ENCODE measurements around the gene TSKS. TPM values are rescaled to one million over a fixed set of nuclear protein-coding genes. Genes with fewer than 3 reads are reported as not detected.

Gene TSKS

DNA sequence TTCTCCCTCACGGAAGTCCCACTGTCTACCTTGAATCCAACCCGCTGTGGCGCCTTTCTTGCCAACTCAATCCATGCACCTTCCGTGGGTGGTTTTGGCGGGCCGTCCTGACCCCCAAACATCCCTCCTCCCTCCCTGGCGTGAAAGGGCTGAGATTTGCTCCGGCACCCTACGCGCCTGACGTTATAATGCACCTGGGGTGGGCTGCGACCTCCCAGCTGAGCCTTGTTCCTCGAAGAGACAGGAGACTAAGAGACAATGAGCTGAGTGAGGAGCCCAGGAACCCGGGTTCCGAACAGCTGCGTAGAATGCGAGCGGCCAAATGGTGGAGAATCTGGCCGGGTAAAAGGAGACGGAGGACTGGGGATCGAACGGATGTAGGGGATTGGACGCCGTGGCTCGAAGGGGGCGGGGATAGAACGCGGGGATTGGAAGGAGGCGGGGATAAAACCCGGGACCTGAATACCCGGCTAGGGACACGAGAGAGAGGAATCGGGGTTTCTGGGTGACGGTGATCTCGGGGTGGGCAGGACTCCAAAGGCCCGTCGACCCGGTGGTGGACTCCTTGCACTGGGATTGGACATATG, 72.4 kb downstream of the TSKS start, which contains the start of gene CPT1C:
CPT1C (plus strand) TSS at position 461 of the 587 bp plus-strand sequence. CDS start 1,137 bp downstream, outside the sequence.
- Histone ChIP-seq H3K9me3 (replicated peaks in 1 of 2; ENCODE audit: control insufficient read depth in 2 of 2, insufficient read depth in 1 of 2, low read depth in 1 of 2, low read length in 2 of 2) (peaks cover 0 to 2% of the 10 kb centered on the region in 2 donors), H3K27ac (replicated peaks; ENCODE audit: low read length) (peak within 1 kb of the TSS; percentile 93), H3K27me3 (ENCODE audit: control insufficient read depth in 3 of 3, insufficient read depth in 3 of 3, low read depth in 1 of 3, low read length in 3 of 3) (no peaks in the 10 kb centered on the region), H3K4me2 (ENCODE audit: insufficient read depth, low read length, poor library complexity, severe bottlenecking) (peak within 1 kb of the TSS; percentile 90), H3K4ac (ENCODE audit: low read length) (peak within 1 kb of the TSS; percentile 25), H3K9ac (ENCODE audit: low read depth, low read length, poor library complexity) (peak within 1 kb of the TSS; percentile 96), H2BK120ac (ENCODE audit: low read depth, low read length) (peak within 1 kb of the TSS; percentile 63), H4K91ac (ENCODE audit: low read depth, low read length, poor library complexity) (no peak within 1 kb of the TSS), H3K18ac (ENCODE audit: low read length) (peak within 1 kb of the TSS; percentile 98), H3K4me1 (ENCODE audit: control insufficient read depth in 2 of 2, insufficient read depth in 1 of 2, low read depth in 1 of 2, low read length in 2 of 2) (peaks cover 19 to 21% of the 10 kb centered on the region in 2 donors), H2BK12ac (ENCODE audit: low read length) (peak within 1 kb of the TSS; percentile 36), H2AK5ac (ENCODE audit: low read depth, low read length) (peak within 1 kb of the TSS; percentile 68), H3K23ac (ENCODE audit: low read depth, low read length, poor library complexity) (peak within 1 kb of the TSS; percentile 87), H2BK15ac (ENCODE audit: low read length) (peak within 1 kb of the TSS; percentile 74), H2AFZ (ENCODE audit: low read length) (peak within 1 kb of the TSS; percentile 89), H2BK5ac (ENCODE audit: low read length) (peak within 1 kb of the TSS; percentile 91), H3K14ac (ENCODE audit: low read length) (peak within 1 kb of the TSS; percentile 97), H3K4me3 (ENCODE audit: low read length in 2 of 2) (peak within 1 kb of the TSS; percentile 55 to 94), H3K36me3 (replicated peaks in 1 of 2; ENCODE audit: control insufficient read depth in 2 of 2, insufficient read depth in 2 of 2, low read length in 2 of 2) (peaks cover 20 to 54% of the 10 kb centered on the region in 2 donors), H3K79me1 (ENCODE audit: low read depth, low read length) (peaks cover 10% of the 10 kb centered on the region), H4K8ac (ENCODE audit: low read depth, low read length) (no peak within 1 kb of the TSS)
- no CpG with 5 or more reads among the region's 38 CpGs for WGBS, 2 donors (ENCODE audit: extremely low coverage in 2 of 2, insufficient read length in 2 of 2, insufficient replicate concordance in 1 of 2)
- DNase-seq (ENCODE audit: low spot score), result peak; percentile 91

DNA sequence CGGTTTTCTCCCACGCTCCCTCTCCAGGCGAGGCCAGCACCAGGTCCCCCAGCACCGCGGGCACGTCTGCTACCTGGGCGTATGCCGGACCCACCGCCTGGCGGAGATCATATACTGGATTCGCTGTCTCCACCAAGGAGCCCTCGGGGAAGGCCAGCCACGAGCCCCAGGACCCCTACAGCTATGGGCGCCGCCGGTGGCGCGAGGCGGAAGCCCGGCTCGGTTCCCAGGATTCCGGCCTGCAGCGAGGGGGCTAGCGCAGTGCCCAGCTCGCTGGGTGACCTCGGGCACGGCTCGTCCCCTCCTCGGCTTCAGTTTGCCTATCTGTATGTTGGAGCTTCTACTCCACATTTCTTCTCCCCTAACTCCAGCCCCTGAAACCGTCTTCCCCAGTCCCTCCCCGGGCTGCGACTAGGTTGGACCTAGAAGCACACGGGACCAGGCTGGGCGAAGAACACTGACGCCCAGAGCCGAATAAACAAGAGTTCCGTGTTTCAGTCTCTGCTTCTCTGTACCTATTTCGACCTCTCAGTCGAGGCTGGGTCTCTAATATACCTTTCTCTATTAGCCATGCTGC, 72.9 kb downstream of the TSKS start:
- Histone ChIP-seq H4K8ac (ENCODE audit: low read depth, low read length) (no peak overlapping the region), H4K91ac (ENCODE audit: low read depth, low read length, poor library complexity) (no peak overlapping the region), H2AFZ (ENCODE audit: low read length) (peak overlapping the region; percentile 89), H3K79me1 (ENCODE audit: low read depth, low read length) (peaks cover 10% of the 10 kb centered on the region), H3K4me3 (ENCODE audit: low read length in 2 of 2) (peak overlapping the region; percentile 55 to 94), H3K18ac (ENCODE audit: low read length) (peak overlapping the region; percentile 98), H3K9me3 (replicated peaks in 1 of 2; ENCODE audit: control insufficient read depth in 2 of 2, insufficient read depth in 1 of 2, low read depth in 1 of 2, low read length in 2 of 2) (peaks cover 0 to 2% of the 10 kb centered on the region in 2 donors), H3K4me1 (ENCODE audit: control insufficient read depth in 2 of 2, insufficient read depth in 1 of 2, low read depth in 1 of 2, low read length in 2 of 2) (peaks cover 19 to 21% of the 10 kb centered on the region in 2 donors), H3K27ac (replicated peaks; ENCODE audit: low read length) (peak overlapping the region; percentile 93), H2BK15ac (ENCODE audit: low read length) (no peak overlapping the region), H3K4ac (ENCODE audit: low read length) (peak overlapping the region; percentile 25), H3K23ac (ENCODE audit: low read depth, low read length, poor library complexity) (peak overlapping the region; percentile 87), H3K14ac (ENCODE audit: low read length) (peak overlapping the region; percentile 97), H2AK5ac (ENCODE audit: low read depth, low read length) (peak overlapping the region; percentile 68), H3K9ac (ENCODE audit: low read depth, low read length, poor library complexity) (peak overlapping the region; percentile 96), H2BK12ac (ENCODE audit: low read length) (no peak overlapping the region), H3K36me3 (replicated peaks in 1 of 2; ENCODE audit: control insufficient read depth in 2 of 2, insufficient read depth in 2 of 2, low read length in 2 of 2) (peaks cover 24 to 60% of the 10 kb centered on the region in 2 donors), H3K27me3 (ENCODE audit: control insufficient read depth in 3 of 3, insufficient read depth in 3 of 3, low read depth in 1 of 3, low read length in 3 of 3) (no peaks in the 10 kb centered on the region), H3K4me2 (ENCODE audit: insufficient read depth, low read length, poor library complexity, severe bottlenecking) (peak overlapping the region; percentile 90), H2BK120ac (ENCODE audit: low read depth, low read length) (no peak overlapping the region), H2BK5ac (ENCODE audit: low read length) (peak overlapping the region; percentile 91)
- DNase-seq (ENCODE audit: low spot score), result no peak
- no CpG with 5 or more reads among the region's 39 CpGs for WGBS, 2 donors (ENCODE audit: extremely low coverage in 2 of 2, insufficient read length in 2 of 2, insufficient replicate concordance in 1 of 2)

Small RNAs within 50 kb of the gene (small RNA-seq; reads per million reads assigned to genes)
- gene MIR6799 (ENCODE audit: insufficient read depth) (2.0 reads per million), gene RNU6-841P (ENCODE audit: insufficient read depth) (not detected)
